HK-2 (cell line): ENCODE data around the gene HDGF.

Source experiments
- DNase-seq: peaks from one replicate; pipeline ENCODE4 v3.0.0-alpha.2; 2018; ENCODE audit not compliant: unreplicated experiment

The HDGF gene

DNA sequence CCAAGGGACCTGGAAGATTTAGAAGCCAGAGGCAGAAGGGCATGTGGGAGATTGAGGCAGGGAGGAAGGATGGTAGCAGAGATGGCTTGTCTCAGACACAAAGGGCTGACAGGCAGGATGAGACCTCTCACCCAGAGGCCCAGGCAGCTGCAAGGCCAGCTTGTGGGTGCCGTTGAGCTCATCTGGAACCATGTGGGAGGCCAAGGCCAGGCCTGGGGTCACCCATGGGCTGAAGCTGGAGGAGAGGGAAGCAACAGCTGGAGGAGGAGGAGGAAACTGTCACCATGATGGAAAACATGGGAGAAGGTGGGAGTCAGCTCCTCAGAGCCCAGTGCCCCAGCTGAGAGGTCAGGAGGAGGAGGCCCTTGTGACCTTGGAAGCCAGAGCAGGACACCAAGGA lies 52.5 kb downstream of the HDGF start:
- DNase-seq = no peak

DNA sequence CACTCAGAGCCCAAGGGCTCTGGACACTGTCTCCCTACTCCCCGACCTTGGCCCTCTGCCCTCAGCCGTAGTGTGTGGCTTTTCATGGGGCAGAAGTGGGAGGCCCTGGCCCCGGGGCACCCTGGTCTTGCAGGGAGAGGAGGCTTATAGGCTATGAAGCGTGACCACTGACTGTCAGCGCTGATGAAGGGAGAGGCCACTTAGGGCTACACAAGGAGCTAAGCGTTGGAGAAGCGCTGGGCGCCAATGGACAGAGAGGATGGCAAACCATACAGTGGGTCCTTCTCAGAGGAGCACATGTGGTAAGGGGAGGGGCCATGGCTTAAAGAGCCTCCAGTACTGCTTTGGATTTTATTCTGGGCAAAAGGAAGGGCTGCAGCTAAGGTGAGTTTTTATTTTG lies 54.0 kb downstream of the HDGF start:
- DNase-seq = peak; percentile 60

DNA sequence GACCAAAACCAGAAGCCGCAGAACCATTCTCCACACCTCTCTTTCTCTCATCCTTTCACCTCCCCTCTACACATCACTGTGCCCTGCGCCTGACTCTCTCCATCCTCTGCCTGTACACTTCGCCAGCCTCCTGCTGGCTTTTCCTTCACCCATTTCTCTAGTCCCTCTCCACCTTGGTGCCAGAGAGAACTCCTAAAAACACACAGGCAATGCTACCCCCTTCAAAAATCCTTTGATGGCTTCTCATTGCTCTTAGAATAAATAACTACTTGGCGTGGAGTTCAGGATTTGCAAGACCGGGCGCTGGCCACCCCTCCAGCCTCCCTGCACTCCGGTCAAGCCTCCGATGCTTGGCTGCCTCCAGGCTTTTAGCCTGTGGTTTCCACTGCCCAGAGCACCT lies 54.7 kb downstream of the HDGF start:
- no peak for DNase-seq

DNA sequence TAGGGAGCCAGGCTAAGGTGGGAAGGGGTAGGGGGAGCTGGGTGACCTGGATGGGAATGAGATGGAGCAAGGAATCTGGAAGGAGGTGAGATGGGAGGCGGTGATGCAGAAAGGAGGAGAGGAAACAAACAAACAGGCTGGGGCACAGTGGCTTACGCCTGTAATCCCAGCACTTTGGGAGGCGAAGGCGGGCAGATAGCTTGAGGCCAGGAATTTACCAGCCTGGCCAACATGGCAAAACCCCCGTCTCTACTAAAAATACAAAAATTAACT lies 56.8 kb downstream of the HDGF start:
- DNase-seq = no peak

DNA sequence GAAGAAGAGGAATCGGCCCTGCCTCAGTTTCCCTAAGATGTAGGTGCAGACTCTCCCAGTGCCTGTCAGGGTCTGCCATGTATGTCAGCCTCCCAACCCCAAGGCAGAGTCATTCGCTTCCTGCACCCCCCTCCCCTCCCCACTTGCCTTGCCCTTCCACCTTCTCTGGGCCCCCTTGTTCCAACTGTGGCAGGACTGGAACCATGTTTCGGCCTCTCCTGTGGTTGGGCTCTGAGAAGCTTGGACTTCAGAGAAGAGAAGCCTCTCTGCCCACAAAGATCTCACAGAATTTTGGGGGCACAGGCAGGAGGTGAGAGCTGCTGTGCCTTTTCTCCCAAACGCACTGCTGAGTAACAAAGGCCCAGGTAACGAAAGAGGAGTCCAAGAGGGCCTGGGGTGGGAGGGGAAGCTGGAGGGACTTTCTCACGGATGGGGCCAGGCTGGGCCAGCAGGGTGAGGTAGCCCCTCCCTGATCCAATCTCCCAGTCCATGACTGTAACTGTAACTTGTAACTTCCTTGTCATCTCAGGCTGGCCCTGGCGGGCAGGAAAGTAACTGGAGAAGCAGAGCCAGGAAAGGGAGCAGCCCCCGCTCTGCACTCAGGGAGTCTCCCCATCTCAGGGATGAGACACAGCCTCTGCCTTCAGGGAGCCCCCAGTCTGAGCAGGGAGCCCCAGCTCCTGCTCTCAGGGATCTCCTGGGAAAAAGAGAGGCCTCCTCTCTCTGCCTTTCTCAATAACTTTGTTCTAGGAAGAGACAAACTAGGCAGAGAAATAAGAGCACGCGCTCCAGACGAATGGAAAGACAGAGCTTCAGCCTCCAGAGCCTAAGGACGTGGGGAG lies 57.4 kb downstream of the HDGF start:
- DNase-seq = peak; percentile 48

DNA sequence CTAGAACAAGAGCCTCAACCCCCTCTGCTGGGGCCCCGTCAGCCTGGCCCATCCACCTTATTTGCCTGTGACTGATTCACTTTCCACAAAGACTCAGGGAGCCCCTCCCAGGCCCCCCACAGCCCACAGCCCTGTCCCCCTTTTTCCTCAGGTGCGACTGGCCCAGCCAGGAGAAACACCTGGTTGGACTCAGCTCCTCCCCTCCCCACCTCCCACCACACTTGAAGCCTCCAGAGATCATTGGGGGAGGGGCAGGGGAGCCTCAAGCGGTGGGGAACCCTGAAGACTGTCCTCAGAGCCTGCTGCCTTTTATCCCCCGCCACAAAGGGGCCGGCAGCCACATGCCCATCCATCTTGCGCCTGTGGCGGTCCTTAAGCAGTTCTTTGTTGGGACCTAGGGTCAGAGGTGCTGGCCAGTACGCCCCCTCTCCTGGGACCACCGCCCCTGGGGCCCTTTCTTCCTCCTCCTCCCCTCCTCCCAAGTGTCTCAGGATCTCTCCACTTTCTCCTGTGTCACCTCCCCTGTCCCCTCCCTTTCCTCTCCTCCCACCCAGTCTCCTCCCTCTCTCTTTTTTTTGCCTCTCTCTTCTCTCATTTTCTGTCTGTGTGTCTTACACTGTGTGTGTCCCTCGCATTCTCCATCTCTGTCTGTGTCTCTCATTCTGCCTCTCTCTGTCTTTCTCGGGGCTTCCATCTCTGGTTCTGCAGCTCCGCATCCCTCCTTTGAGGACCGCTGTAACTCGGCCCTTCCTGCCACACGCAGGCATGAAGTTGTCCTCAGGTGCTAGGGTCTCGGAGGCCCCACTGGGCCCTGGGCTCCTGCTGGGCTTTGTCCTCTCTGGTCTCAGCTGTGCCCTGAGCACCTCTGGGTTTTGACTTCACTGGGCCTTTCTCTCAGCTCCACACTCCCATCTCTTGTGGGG lies 58.3 kb downstream of the HDGF start:
- peak; percentile 54 for DNase-seq

DNA sequence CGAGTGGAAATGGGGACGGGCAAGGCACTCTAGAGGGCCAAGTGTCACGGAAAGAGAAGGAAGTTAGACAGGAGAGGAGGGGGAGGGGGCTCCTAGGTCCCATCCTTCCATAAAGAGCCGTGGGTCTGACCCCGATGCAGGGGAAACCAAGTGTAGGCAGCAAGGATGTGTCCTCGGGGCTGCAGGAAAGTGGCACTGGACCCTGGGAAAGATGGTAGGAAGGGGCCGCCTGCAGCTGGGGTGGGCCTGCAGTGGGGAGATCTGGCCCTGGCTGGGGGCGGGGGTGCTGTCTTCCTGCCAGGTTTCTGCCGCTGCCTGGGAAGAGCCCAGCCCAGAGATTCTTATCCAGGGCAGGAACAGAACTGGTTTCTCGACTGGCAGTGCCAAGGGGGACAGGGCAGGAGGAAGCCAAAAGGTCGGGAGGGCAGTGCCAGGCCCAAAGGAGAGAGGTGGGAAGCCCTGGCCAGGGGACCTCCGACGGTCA lies 59.0 kb downstream of the HDGF start:
- no peak for DNase-seq
